ENCODE measurements around the gene DDIT4. TPM values are rescaled to one million over a fixed set of nuclear protein-coding genes. Genes with fewer than 3 reads are reported as not detected.
"Not testable (repeated sequence)": the region's sequence is repeated elsewhere in the genome, so short reads cannot be mapped to it uniquely, and the experiment has no call there.

The DDIT4 gene
- total RNA-seq, 1 experiment from 2014 or later, result 266 TPM

- H3K9me3 ChIP-seq, result no peaks in the 10 kb centered on the region
- H3K4me3 ChIP-seq, result peak overlapping the region; percentile 51
- H3K36me3 ChIP-seq, result no peaks in the 10 kb centered on the region
- H3K27me3 ChIP-seq, result no peaks in the 10 kb centered on the region
- DNase-seq, result no peak
Observed at GRCh38 chr10:72260976-72261783, 12.5 kb upstream of the DDIT4 start.

GRCh38 chr10:72261784-72262404, 11.8 kb upstream of the DDIT4 start:
- no peaks in the 10 kb centered on the region for H3K36me3 ChIP-seq
- H3K9me3 ChIP-seq, result no peaks in the 10 kb centered on the region
- no peak overlapping the region for H3K4me3 ChIP-seq
- DNase-seq, result no peak
- no peaks in the 10 kb centered on the region for H3K27me3 ChIP-seq

- Histone ChIP-seq H3K9me3 (no peaks in the 10 kb centered on the region), H3K27me3 (no peaks in the 10 kb centered on the region), H3K4me3 (no peak overlapping the region), H3K36me3 (no peaks in the 10 kb centered on the region)
- DNase-seq, result no peak
Observed at GRCh38 chr10:72263613-72264241, 10.0 kb upstream of the DDIT4 start.

- no peaks in the 10 kb centered on the region for H3K36me3 ChIP-seq
- H3K9me3 ChIP-seq, result no peaks in the 10 kb centered on the region
- H3K27me3 ChIP-seq, result no peaks in the 10 kb centered on the region
- no peak overlapping the region for H3K4me3 ChIP-seq
- DNase-seq, result no peak
Observed at GRCh38 chr10:72264536-72264935, 9.2 kb upstream of the DDIT4 start.

GRCh38 chr10:72265508-72265907, 8.2 kb upstream of the DDIT4 start:
- DNase-seq, result no peak
- no peaks in the 10 kb centered on the region for H3K27me3 ChIP-seq
- no peaks in the 10 kb centered on the region for H3K36me3 ChIP-seq
- H3K4me3 ChIP-seq, result no peak overlapping the region
- no peaks in the 10 kb centered on the region for H3K9me3 ChIP-seq

GRCh38 chr10:72265990-72266865, 7.5 kb upstream of the DDIT4 start:
- no peak for DNase-seq
- Histone ChIP-seq H3K4me3 (no peak overlapping the region), H3K27me3 (no peaks in the 10 kb centered on the region), H3K9me3 (no peaks in the 10 kb centered on the region), H3K36me3 (no peaks in the 10 kb centered on the region)

- no peaks in the 10 kb centered on the region for H3K9me3 ChIP-seq
- no peaks in the 10 kb centered on the region for H3K36me3 ChIP-seq
- H3K4me3 ChIP-seq, result no peak overlapping the region
- no peaks in the 10 kb centered on the region for H3K27me3 ChIP-seq
- no peak for DNase-seq
Observed at GRCh38 chr10:72267381-72267780, 6.3 kb upstream of the DDIT4 start.

- Histone ChIP-seq H3K27me3 (no peaks in the 10 kb centered on the region), H3K4me3 (no peak overlapping the region), H3K9me3 (no peaks in the 10 kb centered on the region), H3K36me3 (no peaks in the 10 kb centered on the region)
- DNase-seq, result no peak
Observed at GRCh38 chr10:72267819-72268399, 5.8 kb upstream of the DDIT4 start.

GRCh38 chr10:72268475-72269200, 5.1 kb upstream of the DDIT4 start:
- H3K27me3 ChIP-seq, DNase-seq, H3K36me3 ChIP-seq, H3K9me3 ChIP-seq, H3K4me3 ChIP-seq: not testable (repeated sequence)

- DNase-seq, result no peak
- H3K4me3 ChIP-seq, result no peak overlapping the region
- no peaks in the 10 kb centered on the region for H3K27me3 ChIP-seq
- H3K36me3 ChIP-seq, result peaks cover 19% of the 10 kb centered on the region
- H3K9me3 ChIP-seq, result no peaks in the 10 kb centered on the region
Observed at GRCh38 chr10:72270607-72271281, 3.0 kb upstream of the DDIT4 start.

- no peaks in the 10 kb centered on the region for H3K9me3 ChIP-seq
- peak; percentile 98 for DNase-seq
- H3K36me3 ChIP-seq, result peaks cover 27% of the 10 kb centered on the region
- H3K4me3 ChIP-seq, result peak overlapping the region; percentile 90
- H3K27me3 ChIP-seq, result no peaks in the 10 kb centered on the region
Observed at GRCh38 chr10:72272689-72273409, 875 bp upstream of the DDIT4 start.

GRCh38 chr10:72274213-72274729, 547 bp downstream of the DDIT4 start:
- no peak for DNase-seq
- H3K9me3 ChIP-seq, result no peaks in the 10 kb centered on the region
- H3K27me3 ChIP-seq, result no peaks in the 10 kb centered on the region
- peaks cover 27% of the 10 kb centered on the region for H3K36me3 ChIP-seq
- peak overlapping the region; percentile 90 for H3K4me3 ChIP-seq

- Histone ChIP-seq H3K36me3 (peaks cover 27% of the 10 kb centered on the region), H3K9me3 (no peaks in the 10 kb centered on the region), H3K4me3 (peak overlapping the region; percentile 90), H3K27me3 (no peaks in the 10 kb centered on the region)
- DNase-seq, result peak; percentile 77
Observed at GRCh38 chr10:72274730-72275350, 1.1 kb downstream of the DDIT4 start.

GRCh38 chr10:72275351-72276012, 1.8 kb downstream of the DDIT4 start:
- Histone ChIP-seq H3K4me3 (peak overlapping the region; percentile 90), H3K27me3 (no peaks in the 10 kb centered on the region), H3K9me3 (no peaks in the 10 kb centered on the region), H3K36me3 (peaks cover 27% of the 10 kb centered on the region)
- DNase-seq, result peak; percentile 22
